Stimulated activated CD8-positive, alpha-beta memory T cell treated with anti-CD3 and anti-CD28 coated beads, Interleukin-12 subunit alpha, Interleukin-12 subunit beta, amount 100 ng/mL, for 24 hours (primary cell): ENCODE measurements around the gene PSAT1.

Source experiments
- DNase-seq: peaks from one replicate; pipeline ENCODE4 v3.0.0-alpha.2; 2020; ENCODE audit errors: extremely low read depth

Gene PSAT1

GRCh38 chr9:78365748-78366697 is 69.1 kb downstream of the PSAT1 start:
- no peak for DNase-seq

- no peak for DNase-seq
Measured at GRCh38 chr9:78366827-78367226, 69.9 kb downstream of the PSAT1 start.

- no peak for DNase-seq
Measured at GRCh38 chr9:78368236-78368635, 71.3 kb downstream of the PSAT1 start.

GRCh38 chr9:78369639-78370219 is 72.8 kb downstream of the PSAT1 start:
- DNase-seq: no peak

- no peak for DNase-seq
Measured at GRCh38 chr9:78370991-78371390, 74.1 kb downstream of the PSAT1 start.

- DNase-seq: no peak
Measured at GRCh38 chr9:78371981-78372380, 75.1 kb downstream of the PSAT1 start.
